Adipocyte (in vitro differentiated cells): ENCODE data around the gene COTL1.

Source experiments
- DNase-seq: peaks from one replicate; pipeline ENCODE4 v3.0.0-alpha.2; 2015; ENCODE audit warnings: low read depth
- H3K27me3 ChIP-seq: replicated peaks from 2 replicates; pipeline ENCODE4 v1.7.0; 2013; ENCODE audit warnings: mild to moderate bottlenecking, low read length, moderate library complexity; ENCODE audit not compliant: control insufficient read depth, insufficient read depth
- H3K36me3 ChIP-seq: 2 replicates; pipeline ENCODE4 v1.7.0; 2013; ENCODE audit warnings: low read length, mild to moderate bottlenecking, moderate library complexity; ENCODE audit not compliant: control insufficient read depth, insufficient read depth, severe bottlenecking
- H3K4me1 ChIP-seq: 2 replicates; pipeline ENCODE4 v1.7.0; 2013; ENCODE audit warnings: mild to moderate bottlenecking, low read length, moderate library complexity; ENCODE audit not compliant: control insufficient read depth, insufficient read depth
- H3K4me3 ChIP-seq: 2 replicates; pipeline ENCODE4 v1.7.0; 2013; ENCODE audit warnings: mild to moderate bottlenecking, low read length, moderate library complexity
- H3K9ac ChIP-seq: 2 replicates; pipeline ENCODE4 v1.7.0; 2013; ENCODE audit warnings: mild to moderate bottlenecking, low read length, moderate library complexity
- H3K9me3 ChIP-seq: 2 replicates; pipeline ENCODE4 v1.7.0; 2013; ENCODE audit warnings: mild to moderate bottlenecking, low read length, moderate library complexity; ENCODE audit not compliant: control insufficient read depth

The COTL1 gene

DNA sequence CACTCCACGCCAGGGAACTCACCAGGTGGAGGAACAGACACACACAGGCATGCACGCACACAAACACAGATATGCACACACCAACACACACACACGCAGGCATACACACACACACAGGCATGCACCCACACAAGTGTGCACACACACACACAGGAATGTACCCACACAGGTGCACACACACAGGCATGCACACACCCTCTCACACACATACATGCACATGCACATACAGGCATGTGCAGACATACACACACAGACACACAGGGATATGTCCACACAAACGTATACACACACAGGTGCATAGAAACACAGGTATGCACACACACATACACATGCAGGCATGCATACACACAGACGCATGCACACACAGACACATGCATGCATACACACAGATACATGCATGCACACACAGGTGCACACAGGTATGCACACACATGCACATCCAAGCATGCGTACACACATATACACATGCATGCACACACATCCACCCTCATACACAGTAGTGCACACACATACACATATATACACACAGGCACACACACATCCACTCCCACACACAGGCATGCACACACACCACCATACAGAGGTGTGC is 39.2 kb downstream of the COTL1 start:
- peaks cover 8% of the 10 kb centered on the region for H3K4me1 ChIP-seq
- no peak overlapping the region for H3K4me3 ChIP-seq
- no peaks in the 10 kb centered on the region for H3K9me3 ChIP-seq
- no peaks in the 10 kb centered on the region for H3K27me3 ChIP-seq
- H3K9ac ChIP-seq = no peak overlapping the region
- no peak for DNase-seq
- H3K36me3 ChIP-seq = peaks cover 8% of the 10 kb centered on the region

DNA sequence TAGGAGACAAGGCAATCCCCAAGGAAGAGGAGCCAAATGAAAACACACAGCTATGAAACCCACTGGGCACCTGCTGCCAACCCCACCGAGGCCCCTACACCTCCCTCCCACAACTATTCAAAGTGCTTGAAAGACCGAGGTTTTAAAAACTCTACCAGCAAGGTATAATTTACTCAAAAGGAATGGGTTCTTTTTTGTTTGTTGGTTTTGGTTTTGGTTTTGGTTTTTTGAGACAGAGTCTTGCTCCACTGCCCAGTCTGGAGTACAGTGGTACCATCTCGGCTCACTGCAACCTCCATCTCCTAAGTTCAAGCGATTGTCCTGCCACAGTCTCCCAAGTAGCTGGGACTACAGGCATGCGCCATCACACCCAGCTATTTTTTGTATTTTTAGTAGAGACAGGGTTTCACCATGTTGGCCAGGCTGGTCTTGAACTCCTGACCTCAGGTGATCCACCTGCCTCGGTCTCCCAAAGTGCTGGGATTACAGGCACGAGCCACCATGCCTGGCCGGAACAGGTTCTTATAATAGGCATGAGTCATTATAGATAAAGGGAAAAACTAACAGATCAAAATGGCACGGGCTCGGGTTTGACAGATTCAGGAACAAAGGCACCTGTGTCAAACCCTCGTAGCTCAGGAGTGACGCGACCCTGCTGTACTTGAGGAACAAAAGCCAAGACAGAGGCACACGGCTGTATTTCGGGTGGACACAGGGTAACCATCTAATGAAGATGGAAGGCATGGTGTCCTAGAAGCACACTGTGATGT is 40.7 kb downstream of the COTL1 start:
- no peaks in the 10 kb centered on the region for H3K4me1 ChIP-seq
- H3K36me3 ChIP-seq = peaks cover 13% of the 10 kb centered on the region
- no peak overlapping the region for H3K9ac ChIP-seq
- H3K4me3 ChIP-seq = no peak overlapping the region
- H3K27me3 ChIP-seq = no peaks in the 10 kb centered on the region
- DNase-seq = no peak
- no peaks in the 10 kb centered on the region for H3K9me3 ChIP-seq

- Histone ChIP-seq H3K36me3 (peaks cover 15% of the 10 kb centered on the region), H3K4me3 (no peak overlapping the region), H3K27me3 (no peaks in the 10 kb centered on the region), H3K9me3 (no peaks in the 10 kb centered on the region), H3K9ac (no peak overlapping the region), H3K4me1 (peaks cover 3% of the 10 kb centered on the region)
- no peak for DNase-seq
Measured at GRCh38 chr16:84575914-84576313, 42.0 kb downstream of the COTL1 start.

GRCh38 chr16:84574191-84574590 is 43.7 kb downstream of the COTL1 start:
- H3K27me3 ChIP-seq = no peaks in the 10 kb centered on the region
- peaks cover 3% of the 10 kb centered on the region for H3K4me1 ChIP-seq
- H3K9ac ChIP-seq = no peak overlapping the region
- DNase-seq = no peak
- H3K36me3 ChIP-seq = peaks cover 15% of the 10 kb centered on the region
- H3K4me3 ChIP-seq = no peak overlapping the region
- H3K9me3 ChIP-seq = peaks cover 9% of the 10 kb centered on the region

GRCh38 chr16:84572096-84572495 is 45.8 kb downstream of the COTL1 start:
- peaks cover 9% of the 10 kb centered on the region for H3K9me3 ChIP-seq
- H3K9ac ChIP-seq = no peak overlapping the region
- peaks cover 18% of the 10 kb centered on the region for H3K36me3 ChIP-seq
- peaks cover 3% of the 10 kb centered on the region for H3K4me1 ChIP-seq
- H3K4me3 ChIP-seq = no peak overlapping the region
- DNase-seq = no peak
- no peaks in the 10 kb centered on the region for H3K27me3 ChIP-seq

- H3K27me3 ChIP-seq = no peaks in the 10 kb centered on the region
- H3K9me3 ChIP-seq = peaks cover 9% of the 10 kb centered on the region
- peaks cover 3% of the 10 kb centered on the region for H3K4me1 ChIP-seq
- H3K9ac ChIP-seq = no peak overlapping the region
- H3K4me3 ChIP-seq = no peak overlapping the region
- no peak for DNase-seq
- H3K36me3 ChIP-seq = peaks cover 19% of the 10 kb centered on the region
Measured at GRCh38 chr16:84571506-84571905, 46.4 kb downstream of the COTL1 start.

GRCh38 chr16:84570739-84571403 is 47.0 kb downstream of the COTL1 start:
- Histone ChIP-seq H3K4me3 (no peak overlapping the region), H3K9ac (no peak overlapping the region), H3K4me1 (peaks cover 3% of the 10 kb centered on the region), H3K9me3 (peaks cover 9% of the 10 kb centered on the region), H3K36me3 (peaks cover 25% of the 10 kb centered on the region), H3K27me3 (no peaks in the 10 kb centered on the region)
- DNase-seq = no peak

GRCh38 chr16:84569382-84569987 is 48.4 kb downstream of the COTL1 start:
- Histone ChIP-seq H3K4me1 (peaks cover 3% of the 10 kb centered on the region), H3K9me3 (peaks cover 9% of the 10 kb centered on the region), H3K36me3 (peaks cover 36% of the 10 kb centered on the region), H3K9ac (no peak overlapping the region), H3K27me3 (no peaks in the 10 kb centered on the region), H3K4me3 (no peak overlapping the region)
- DNase-seq = no peak

GRCh38 chr16:84568066-84568465 is 49.8 kb downstream of the COTL1 start:
- no peak overlapping the region for H3K4me3 ChIP-seq
- H3K9me3 ChIP-seq = peaks cover 9% of the 10 kb centered on the region
- no peaks in the 10 kb centered on the region for H3K27me3 ChIP-seq
- H3K36me3 ChIP-seq = peaks cover 46% of the 10 kb centered on the region
- no peak overlapping the region for H3K9ac ChIP-seq
- DNase-seq = no peak
- peaks cover 3% of the 10 kb centered on the region for H3K4me1 ChIP-seq

- Histone ChIP-seq H3K9ac (no peak overlapping the region), H3K36me3 (peaks cover 44% of the 10 kb centered on the region), H3K27me3 (no peaks in the 10 kb centered on the region), H3K9me3 (peaks cover 9% of the 10 kb centered on the region), H3K4me1 (peaks cover 3% of the 10 kb centered on the region), H3K4me3 (no peak overlapping the region)
- no peak for DNase-seq
Measured at GRCh38 chr16:84567286-84567962, 50.5 kb downstream of the COTL1 start.
